Stimulated activated CD4-positive, alpha-beta T cell treated with anti-CD3 and anti-CD28 coated beads, Interleukin-2, amount 100 ng/mL, for 4 hours (primary cell): ENCODE results near the gene SYTL4.
A peak's percentile ranks its signal among the peaks of the same experiment; 100 is the strongest.

Experiments used
- DNase-seq: peaks from one replicate; pipeline ENCODE4 v3.0.0-alpha.2; 2020; ENCODE audit warnings: low read depth

The SYTL4 gene

GRCh38 chrX:100648458-100649417, 83.2 kb downstream of the SYTL4 start:
- no peak for DNase-seq

- DNase-seq = no peak
Observed at GRCh38 chrX:100647739-100648138, 84.2 kb downstream of the SYTL4 start.

DNA sequence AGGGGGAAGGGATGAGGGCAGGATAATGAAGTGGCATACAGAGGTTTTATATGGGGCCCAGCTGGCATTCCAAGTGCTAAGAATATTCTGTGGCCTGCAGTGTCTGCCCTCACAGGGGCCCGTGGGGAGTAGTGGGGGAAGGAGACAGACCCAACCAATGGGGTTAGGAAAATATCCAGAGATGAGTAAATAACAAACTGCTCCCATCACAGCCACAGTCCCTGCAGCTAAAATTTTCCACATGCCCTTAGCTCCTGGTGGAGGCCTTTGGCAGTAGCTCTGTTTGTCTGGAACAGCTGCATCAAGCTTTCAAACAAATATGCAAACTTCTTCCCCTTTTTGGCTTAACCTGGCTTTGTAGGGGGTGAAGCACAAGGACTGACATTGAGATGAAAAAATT, 84.8 kb downstream of the SYTL4 start:
- no peak for DNase-seq

DNA sequence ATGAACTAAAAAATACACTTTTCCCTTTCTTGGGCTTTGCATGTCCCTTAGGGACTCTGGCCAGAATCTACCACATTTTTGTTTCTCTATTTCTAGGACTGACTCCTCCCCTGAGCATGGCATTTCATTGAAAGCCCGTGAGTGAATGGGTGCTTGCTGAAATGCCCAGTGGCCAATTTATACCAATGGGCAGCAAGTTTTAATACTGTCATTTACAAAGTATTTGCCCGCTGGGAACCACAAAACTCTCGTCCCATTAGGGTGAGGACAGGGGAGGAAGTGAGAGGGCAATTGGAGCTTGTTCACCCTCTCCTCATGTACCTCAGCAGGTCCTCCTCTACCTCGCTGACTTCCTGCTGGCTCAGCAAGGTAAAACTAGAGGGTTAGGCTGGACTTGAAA, 86.8 kb downstream of the SYTL4 start:
- no peak for DNase-seq

- DNase-seq = no peak
Observed at GRCh38 chrX:100643956-100644860, 87.7 kb downstream of the SYTL4 start, which contains the start of gene SRPX2. Gene SRPX2 (plus strand): TSS chrX:100644199. CDS start chrX:100646323, 2,124 bp downstream.

GRCh38 chrX:100643212-100643611, 88.7 kb downstream of the SYTL4 start:
- DNase-seq = no peak

DNA sequence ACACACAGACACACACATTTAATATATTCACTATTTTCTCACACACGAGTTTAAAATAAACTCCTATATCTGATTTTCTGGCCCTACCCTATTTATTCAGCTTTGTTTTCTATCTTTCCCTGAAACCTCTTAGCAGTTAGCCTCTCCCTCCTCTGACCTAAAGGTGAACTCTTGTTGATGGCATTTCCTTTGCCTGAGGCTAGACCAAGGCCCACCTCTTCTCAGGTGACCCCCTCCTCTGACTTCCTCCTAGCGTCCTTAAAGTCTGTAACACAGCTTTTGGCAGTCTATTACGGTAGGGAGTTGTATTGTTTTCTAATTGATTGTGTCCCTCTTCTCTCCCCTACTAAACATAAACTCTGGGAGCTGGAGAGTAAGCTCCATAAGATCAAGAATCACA, 89.6 kb downstream of the SYTL4 start:
- no peak for DNase-seq

DNA sequence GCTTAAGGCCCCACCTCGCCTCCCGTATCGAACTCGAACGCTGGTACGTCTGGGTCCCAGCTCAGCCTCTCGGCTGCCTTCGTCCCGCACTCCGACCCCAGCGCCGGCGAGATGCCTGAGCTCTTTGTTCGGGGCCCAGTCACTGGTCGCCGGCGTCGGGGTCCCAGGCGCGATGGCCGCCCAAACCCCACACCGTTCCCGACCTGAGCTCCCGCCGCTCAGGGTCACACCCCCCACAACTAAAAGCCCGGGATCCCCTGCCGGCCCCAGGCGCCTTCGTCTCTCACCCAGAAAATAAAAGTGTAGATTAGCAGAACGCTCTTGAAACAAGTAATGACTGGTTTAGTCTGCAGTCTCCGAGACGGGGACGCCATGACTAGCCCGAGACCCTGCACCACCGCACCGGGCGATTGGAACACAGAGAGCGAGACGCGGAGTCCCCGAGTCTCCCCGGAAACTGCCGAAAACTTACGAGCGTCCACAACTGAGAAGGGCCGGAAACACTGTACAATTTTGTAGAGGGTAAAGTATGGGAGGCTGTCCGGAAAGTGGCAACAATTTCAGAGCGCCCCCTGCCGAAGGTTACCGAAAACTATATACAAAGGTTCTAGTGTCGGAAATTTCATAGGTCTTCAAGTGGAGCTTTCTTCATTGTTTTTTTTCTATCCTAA, 95.5 kb downstream of the SYTL4 start, which contains the start of gene TSPAN6:
TSS of gene TSPAN6 (minus strand) at position 486 of the 671 bp plus-strand sequence. CDS start at position 374, 112 bp downstream.
- peak; percentile 57 for DNase-seq

DNA sequence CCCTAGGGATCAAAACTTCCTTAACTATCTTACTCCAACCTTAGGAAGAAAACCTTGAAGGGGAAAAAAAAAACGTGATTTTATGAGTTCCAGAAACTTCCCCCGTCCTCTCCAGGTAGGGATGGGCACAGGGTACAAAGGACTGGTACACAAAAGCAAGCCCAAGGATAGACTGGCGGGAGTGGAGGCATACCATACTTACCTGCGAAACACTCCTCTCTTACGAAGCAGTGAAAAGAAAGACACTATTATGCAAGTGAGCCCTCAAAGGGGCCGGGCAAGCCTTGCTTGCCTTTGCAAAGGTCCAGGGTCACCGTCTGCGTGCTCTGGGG, 96.0 kb downstream of the SYTL4 start:
- DNase-seq = no peak

DNA sequence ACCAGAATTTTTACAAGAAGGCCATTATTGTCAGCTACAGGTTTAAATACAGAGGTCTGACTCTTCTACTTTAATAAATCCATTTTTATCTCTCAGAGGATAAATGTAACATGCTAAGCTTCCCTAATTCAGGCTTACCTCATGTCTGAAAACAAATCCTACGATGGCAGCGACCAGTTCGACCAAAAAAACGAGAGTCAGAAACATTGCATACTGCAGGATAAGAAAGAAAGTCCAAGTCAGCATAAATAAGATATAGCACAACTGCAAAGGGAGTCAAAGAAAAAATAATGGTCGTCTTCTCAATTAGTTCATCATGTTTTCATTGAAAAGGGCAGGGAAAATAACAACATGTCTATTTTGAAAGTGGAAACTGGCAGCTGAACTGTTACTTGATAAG, 96.9 kb downstream of the SYTL4 start:
- no peak for DNase-seq

GRCh38 chrX:100625985-100626491, 105.9 kb downstream of the SYTL4 start:
- DNase-seq = no peak
